ENCODE measurements around the gene IL36A. TPM values are rescaled to one million over a fixed set of nuclear protein-coding genes. Genes with fewer than 3 reads are reported as not detected.

The IL36A gene
- total RNA-seq, 1 donor from 2014 or later = not detected

GRCh38 chr2:113015655-113016054 is 10.4 kb downstream of the IL36A start:
- no peaks in the 10 kb centered on the region for H3K27me3 ChIP-seq (ENCODE audit: control insufficient read depth in 3 of 3, insufficient read depth in 3 of 3, low read length in 3 of 3)

GRCh38 chr2:113018509-113018908 is 13.2 kb downstream of the IL36A start:
- H3K36me3 ChIP-seq (ENCODE audit: control insufficient read depth in 3 of 3, insufficient read depth in 3 of 3, low read length in 3 of 3) = no peaks in the 10 kb centered on the region
- no peaks in the 10 kb centered on the region for H3K27me3 ChIP-seq (ENCODE audit: control insufficient read depth in 3 of 3, insufficient read depth in 3 of 3, low read length in 3 of 3)
- no peak overlapping the region for H3K27ac ChIP-seq (ENCODE audit: low read depth, low read length)
- no peak overlapping the region for H3K4me3 ChIP-seq (ENCODE audit: low read length in 3 of 3)
- no peaks in the 10 kb centered on the region for H3K4me1 ChIP-seq (ENCODE audit: control insufficient read depth in 3 of 3, insufficient read depth in 3 of 3, low read length in 3 of 3)
- no peaks in the 10 kb centered on the region for H3K9me3 ChIP-seq (ENCODE audit: control insufficient read depth in 3 of 3, low read length in 3 of 3)
- no peak overlapping the region for H3K9ac ChIP-seq (ENCODE audit: low read depth in 1 of 3, low read length in 3 of 3)

More at GRCh38 chr2:113015655-113016054, 10.4 kb downstream of the IL36A start:
- Histone ChIP-seq H3K36me3 (ENCODE audit: control insufficient read depth in 3 of 3, insufficient read depth in 3 of 3, low read length in 3 of 3) (no peaks in the 10 kb centered on the region), H3K4me1 (ENCODE audit: control insufficient read depth in 3 of 3, insufficient read depth in 3 of 3, low read length in 3 of 3) (no peaks in the 10 kb centered on the region), H3K9ac (ENCODE audit: low read depth in 1 of 3, low read length in 3 of 3) (no peak overlapping the region), H3K9me3 (ENCODE audit: control insufficient read depth in 3 of 3, low read length in 3 of 3) (no peaks in the 10 kb centered on the region), H3K27ac (ENCODE audit: low read depth, low read length) (no peak overlapping the region), H3K4me3 (ENCODE audit: low read length in 3 of 3) (no peak overlapping the region)

GRCh38 chr2:113021312-113021711 is 16.1 kb downstream of the IL36A start:
- Histone ChIP-seq H3K4me1 (ENCODE audit: control insufficient read depth in 3 of 3, insufficient read depth in 3 of 3, low read length in 3 of 3) (no peaks in the 10 kb centered on the region), H3K4me3 (ENCODE audit: low read length in 3 of 3) (no peak overlapping the region), H3K27me3 (ENCODE audit: control insufficient read depth in 3 of 3, insufficient read depth in 3 of 3, low read length in 3 of 3) (no peaks in the 10 kb centered on the region), H3K9ac (ENCODE audit: low read depth in 1 of 3, low read length in 3 of 3) (no peak overlapping the region), H3K27ac (ENCODE audit: low read depth, low read length) (no peak overlapping the region), H3K36me3 (ENCODE audit: control insufficient read depth in 3 of 3, insufficient read depth in 3 of 3, low read length in 3 of 3) (no peaks in the 10 kb centered on the region), H3K9me3 (ENCODE audit: control insufficient read depth in 3 of 3, low read length in 3 of 3) (no peaks in the 10 kb centered on the region)

- no peaks in the 10 kb centered on the region for H3K36me3 ChIP-seq (ENCODE audit: control insufficient read depth in 3 of 3, insufficient read depth in 3 of 3, low read length in 3 of 3)
- peaks cover 0 to 5% (median 0%) of the 10 kb centered on the region in 3 donors for H3K27me3 ChIP-seq (ENCODE audit: control insufficient read depth in 3 of 3, insufficient read depth in 3 of 3, low read length in 3 of 3)
- H3K27ac ChIP-seq (ENCODE audit: low read depth, low read length) = no peak overlapping the region
Measured at GRCh38 chr2:113024764-113025163, 19.5 kb downstream of the IL36A start.

GRCh38 chr2:113025737-113026136 is 20.5 kb downstream of the IL36A start:
- no peak overlapping the region for H3K4me3 ChIP-seq (ENCODE audit: low read length in 3 of 3)
- no peaks in the 10 kb centered on the region for H3K36me3 ChIP-seq (ENCODE audit: control insufficient read depth in 3 of 3, insufficient read depth in 3 of 3, low read length in 3 of 3)
- H3K4me1 ChIP-seq (ENCODE audit: control insufficient read depth in 3 of 3, insufficient read depth in 3 of 3, low read length in 3 of 3) = no peaks in the 10 kb centered on the region
- H3K27me3 ChIP-seq (ENCODE audit: control insufficient read depth in 3 of 3, insufficient read depth in 3 of 3, low read length in 3 of 3) = peaks cover 0 to 5% (median 0%) of the 10 kb centered on the region in 3 donors
- no peak overlapping the region for H3K27ac ChIP-seq (ENCODE audit: low read depth, low read length)
- no peaks in the 10 kb centered on the region for H3K9me3 ChIP-seq (ENCODE audit: control insufficient read depth in 3 of 3, low read length in 3 of 3)
- no peak overlapping the region for H3K9ac ChIP-seq (ENCODE audit: low read depth in 1 of 3, low read length in 3 of 3)

More at GRCh38 chr2:113024764-113025163, 19.5 kb downstream of the IL36A start:
- Histone ChIP-seq H3K4me1 (ENCODE audit: control insufficient read depth in 3 of 3, insufficient read depth in 3 of 3, low read length in 3 of 3) (no peaks in the 10 kb centered on the region), H3K9ac (ENCODE audit: low read depth in 1 of 3, low read length in 3 of 3) (no peak overlapping the region), H3K9me3 (ENCODE audit: control insufficient read depth in 3 of 3, low read length in 3 of 3) (no peaks in the 10 kb centered on the region), H3K4me3 (ENCODE audit: low read length in 3 of 3) (no peak overlapping the region)

GRCh38 chr2:113027691-113028090 is 22.4 kb downstream of the IL36A start:
- Histone ChIP-seq H3K9me3 (ENCODE audit: control insufficient read depth in 3 of 3, low read length in 3 of 3) (no peaks in the 10 kb centered on the region), H3K4me3 (ENCODE audit: low read length in 3 of 3) (no peak overlapping the region), H3K27ac (ENCODE audit: low read depth, low read length) (no peak overlapping the region), H3K4me1 (ENCODE audit: control insufficient read depth in 3 of 3, insufficient read depth in 3 of 3, low read length in 3 of 3) (no peaks in the 10 kb centered on the region), H3K27me3 (ENCODE audit: control insufficient read depth in 3 of 3, insufficient read depth in 3 of 3, low read length in 3 of 3) (peaks cover 0 to 5% (median 0%) of the 10 kb centered on the region in 3 donors), H3K36me3 (ENCODE audit: control insufficient read depth in 3 of 3, insufficient read depth in 3 of 3, low read length in 3 of 3) (no peaks in the 10 kb centered on the region), H3K9ac (ENCODE audit: low read depth in 1 of 3, low read length in 3 of 3) (no peak overlapping the region)

- Histone ChIP-seq H3K4me1 (ENCODE audit: control insufficient read depth in 3 of 3, insufficient read depth in 3 of 3, low read length in 3 of 3) (no peaks in the 10 kb centered on the region), H3K36me3 (ENCODE audit: control insufficient read depth in 3 of 3, insufficient read depth in 3 of 3, low read length in 3 of 3) (no peaks in the 10 kb centered on the region), H3K9ac (ENCODE audit: low read depth in 1 of 3, low read length in 3 of 3) (no peak overlapping the region), H3K4me3 (ENCODE audit: low read length in 3 of 3) (no peak overlapping the region), H3K27ac (ENCODE audit: low read depth, low read length) (no peak overlapping the region), H3K27me3 (ENCODE audit: control insufficient read depth in 3 of 3, insufficient read depth in 3 of 3, low read length in 3 of 3) (peaks cover 0 to 5% (median 0%) of the 10 kb centered on the region in 3 donors), H3K9me3 (ENCODE audit: control insufficient read depth in 3 of 3, low read length in 3 of 3) (no peaks in the 10 kb centered on the region)
Measured at GRCh38 chr2:113028112-113028511, 22.9 kb downstream of the IL36A start.

GRCh38 chr2:113032737-113033136 is 27.5 kb downstream of the IL36A start:
- H3K9ac ChIP-seq (ENCODE audit: low read depth in 1 of 3, low read length in 3 of 3) = no peak overlapping the region
- H3K4me1 ChIP-seq (ENCODE audit: control insufficient read depth in 3 of 3, insufficient read depth in 3 of 3, low read length in 3 of 3) = no peaks in the 10 kb centered on the region
- peaks cover 0 to 5% (median 0%) of the 10 kb centered on the region in 3 donors for H3K27me3 ChIP-seq (ENCODE audit: control insufficient read depth in 3 of 3, insufficient read depth in 3 of 3, low read length in 3 of 3)
- H3K36me3 ChIP-seq (ENCODE audit: control insufficient read depth in 3 of 3, insufficient read depth in 3 of 3, low read length in 3 of 3) = no peaks in the 10 kb centered on the region
- no peak overlapping the region for H3K27ac ChIP-seq (ENCODE audit: low read depth, low read length)
- no peak overlapping the region for H3K4me3 ChIP-seq (ENCODE audit: low read length in 3 of 3)
- H3K9me3 ChIP-seq (ENCODE audit: control insufficient read depth in 3 of 3, low read length in 3 of 3) = no peaks in the 10 kb centered on the region

- H3K4me1 ChIP-seq (ENCODE audit: control insufficient read depth in 3 of 3, insufficient read depth in 3 of 3, low read length in 3 of 3) = no peaks in the 10 kb centered on the region
- no peak overlapping the region for H3K9ac ChIP-seq (ENCODE audit: low read depth in 1 of 3, low read length in 3 of 3)
- peaks cover 0 to 4% (median 0%) of the 10 kb centered on the region in 3 donors for H3K27me3 ChIP-seq (ENCODE audit: control insufficient read depth in 3 of 3, insufficient read depth in 3 of 3, low read length in 3 of 3)
- no peaks in the 10 kb centered on the region for H3K9me3 ChIP-seq (ENCODE audit: control insufficient read depth in 3 of 3, low read length in 3 of 3)
- no peak overlapping the region for H3K27ac ChIP-seq (ENCODE audit: low read depth, low read length)
- no peak overlapping the region for H3K4me3 ChIP-seq (ENCODE audit: low read length in 3 of 3)
- H3K36me3 ChIP-seq (ENCODE audit: control insufficient read depth in 3 of 3, insufficient read depth in 3 of 3, low read length in 3 of 3) = no peaks in the 10 kb centered on the region
Measured at GRCh38 chr2:113034016-113034415, 28.8 kb downstream of the IL36A start.

GRCh38 chr2:113036763-113037162 is 31.5 kb downstream of the IL36A start:
- H3K4me1 ChIP-seq (ENCODE audit: control insufficient read depth in 3 of 3, insufficient read depth in 3 of 3, low read length in 3 of 3) = no peaks in the 10 kb centered on the region
- H3K4me3 ChIP-seq (ENCODE audit: low read length in 3 of 3) = no peak overlapping the region
- no peaks in the 10 kb centered on the region for H3K27me3 ChIP-seq (ENCODE audit: control insufficient read depth in 3 of 3, insufficient read depth in 3 of 3, low read length in 3 of 3)
- no peak overlapping the region for H3K9ac ChIP-seq (ENCODE audit: low read depth in 1 of 3, low read length in 3 of 3)
- H3K36me3 ChIP-seq (ENCODE audit: control insufficient read depth in 3 of 3, insufficient read depth in 3 of 3, low read length in 3 of 3) = no peaks in the 10 kb centered on the region
- H3K9me3 ChIP-seq (ENCODE audit: control insufficient read depth in 3 of 3, low read length in 3 of 3) = no peaks in the 10 kb centered on the region
- no peak overlapping the region for H3K27ac ChIP-seq (ENCODE audit: low read depth, low read length)

- Histone ChIP-seq H3K27me3 (ENCODE audit: control insufficient read depth in 3 of 3, insufficient read depth in 3 of 3, low read length in 3 of 3) (no peaks in the 10 kb centered on the region), H3K36me3 (ENCODE audit: control insufficient read depth in 3 of 3, insufficient read depth in 3 of 3, low read length in 3 of 3) (no peaks in the 10 kb centered on the region), H3K4me3 (ENCODE audit: low read length in 3 of 3) (no peak overlapping the region), H3K4me1 (ENCODE audit: control insufficient read depth in 3 of 3, insufficient read depth in 3 of 3, low read length in 3 of 3) (no peaks in the 10 kb centered on the region), H3K9me3 (ENCODE audit: control insufficient read depth in 3 of 3, low read length in 3 of 3) (no peaks in the 10 kb centered on the region), H3K9ac (ENCODE audit: low read depth in 1 of 3, low read length in 3 of 3) (no peak overlapping the region), H3K27ac (ENCODE audit: low read depth, low read length) (no peak overlapping the region)
Measured at GRCh38 chr2:113038291-113038690, 33.0 kb downstream of the IL36A start.
